HEK293 (cell line): ENCODE data around the gene SVIL.

Experiments used
- ATF2 ChIP-seq: fragments of 450-650 bp; formaldehyde crosslinking; IDR thresholded peaks from 2 replicates; pipeline ENCODE4 v1.5.1; 2016; ENCODE audit warnings: missing biosample characterization, missing genetic modification characterization, low read depth
- CTCF ChIP-seq: fragments of 450-650 bp; formaldehyde crosslinking; IDR thresholded peaks from 2 replicates; pipeline ENCODE4 v1.5.1; 2016; ENCODE audit warnings: missing biosample characterization, missing genetic modification characterization
- REST ChIP-seq: fragments of 450-650 bp; formaldehyde crosslinking; IDR thresholded peaks from 2 replicates; pipeline ENCODE4 v1.5.1; 2016; ENCODE audit warnings: missing biosample characterization, missing genetic modification characterization
- YY1 ChIP-seq: fragments of 450-650 bp; formaldehyde crosslinking; IDR thresholded peaks from 2 replicates; pipeline ENCODE4 v1.5.1; 2018; ENCODE audit warnings: missing biosample characterization, missing genetic modification characterization
- ZBTB49 ChIP-seq: fragments of 450-650 bp; formaldehyde crosslinking; IDR thresholded peaks from 2 replicates; pipeline ENCODE4 v1.5.1; 2016; ENCODE audit warnings: missing biosample characterization, missing genetic modification characterization, low read depth
- ZBTB8A ChIP-seq: fragments of 450-650 bp; formaldehyde crosslinking; IDR thresholded peaks from 2 replicates; pipeline ENCODE4 v1.5.1; 2016; ENCODE audit warnings: missing biosample characterization, missing genetic modification characterization
- ZNF169 ChIP-seq: fragments of 450-650 bp; formaldehyde crosslinking; IDR thresholded peaks from 2 replicates; pipeline ENCODE4 v1.5.1; 2016; ENCODE audit warnings: missing biosample characterization, missing genetic modification characterization
- ZNF221 ChIP-seq: fragments of 450-650 bp; formaldehyde crosslinking; IDR thresholded peaks from 2 replicates; pipeline ENCODE4 v1.5.1; 2017; ENCODE audit warnings: missing biosample characterization, missing genetic modification characterization, borderline replicate concordance
- ZNF24 ChIP-seq: fragments of 450-650 bp; formaldehyde crosslinking; IDR thresholded peaks from 2 replicates; pipeline ENCODE4 v1.5.1; 2016; ENCODE audit warnings: missing biosample characterization, missing genetic modification characterization
- ZNF311 ChIP-seq: fragments of 450-650 bp; formaldehyde crosslinking; IDR thresholded peaks from 2 replicates; pipeline ENCODE4 v1.5.1; 2017; ENCODE audit warnings: missing biosample characterization, missing genetic modification characterization, borderline replicate concordance
- ZNF449 ChIP-seq: fragments of 450-650 bp; formaldehyde crosslinking; IDR thresholded peaks from 2 replicates; pipeline ENCODE4 v1.5.1; 2017; ENCODE audit warnings: missing biosample characterization, mild to moderate bottlenecking, missing genetic modification characterization, moderate library complexity
- ZNF561 ChIP-seq: fragments of 450-650 bp; IDR thresholded peaks from 2 replicates; pipeline ENCODE4 v1.5.1; 2018; ENCODE audit warnings: missing biosample characterization, missing genetic modification characterization, borderline replicate concordance
- ZNF660 ChIP-seq: fragments of 450-650 bp; IDR thresholded peaks from 2 replicates; pipeline ENCODE4 v1.5.1; 2018; ENCODE audit warnings: missing biosample characterization, mild to moderate bottlenecking, missing genetic modification characterization

- no peak for TF ChIP-seq ATF2 (tag by site-specific recombination)
- no peak for TF ChIP-seq CTCF (tag by site-specific recombination)
- TF ChIP-seq ZNF660 (tag by site-specific recombination), result no peak
- no peak for TF ChIP-seq REST (tag by site-specific recombination)
- no peak for TF ChIP-seq ZNF449
- no peak for TF ChIP-seq YY1 (tag by site-specific recombination)
- no peak for TF ChIP-seq ZBTB49
- no peak for TF ChIP-seq ZNF311 (tag by site-specific recombination)
- TF ChIP-seq ZNF169, result no peak
- TF ChIP-seq ZNF561, result no peak
- TF ChIP-seq ZNF24 (tag by site-specific recombination), result no peak
- TF ChIP-seq ZNF221 (tag by site-specific recombination), result no peak
- no peak for TF ChIP-seq ZBTB8A (tag by site-specific recombination)
Observed at GRCh38 chr10:29628912-29629526, 5.8 kb downstream of the SVIL start.
